8988T (cell line): Measurements from ENCODE around the gene SPECC1.
"Not testable (repeated sequence)": the region's sequence is repeated elsewhere in the genome, so short reads cannot be mapped to it uniquely, and the experiment has no call there.

Experiments used
- DNase-seq: peaks from one replicate; pipeline ENCODE4 v3.0.0; 2011

Gene SPECC1

GRCh38 chr17:20351405-20351804, 342.2 kb downstream of the SPECC1 start:
- DNase-seq = not testable (repeated sequence)

- DNase-seq = not testable (repeated sequence)
Measured at GRCh38 chr17:20352567-20352966, 343.4 kb downstream of the SPECC1 start.

- not testable (repeated sequence) for DNase-seq
Measured at GRCh38 chr17:20363846-20364245, 354.7 kb downstream of the SPECC1 start.
